ENCODE data around the gene NYNRIN.
"Not testable (repeated sequence)": the region's sequence is repeated elsewhere in the genome, so short reads cannot be mapped to it uniquely, and the experiment has no call there.

The NYNRIN gene

GRCh38 chr14:24370748-24371147 lies 28.1 kb upstream of the NYNRIN start:
- no peak for DNase-seq

DNA sequence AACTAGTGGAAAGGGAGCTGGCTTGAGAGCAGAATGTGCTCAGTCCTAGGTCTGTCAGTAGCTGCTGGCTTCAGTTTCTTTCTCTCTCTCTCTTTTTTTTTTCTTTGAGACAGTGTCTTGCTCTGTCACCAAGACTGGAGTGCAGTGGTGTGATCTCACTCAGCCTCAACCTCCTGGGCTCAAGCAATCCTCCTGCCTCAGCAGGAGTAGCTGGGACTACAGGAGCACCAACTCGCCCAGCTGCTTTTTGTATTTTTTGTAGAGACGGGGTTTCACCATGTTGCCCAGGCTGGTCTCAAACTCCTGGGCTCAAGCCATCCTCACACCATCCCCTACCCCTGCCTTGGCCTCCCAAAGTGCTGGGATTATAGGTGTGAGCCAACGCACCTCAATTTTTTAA lies 27.2 kb upstream of the NYNRIN start:
- not testable (repeated sequence) for DNase-seq

- peak; percentile 19 for DNase-seq
Observed at GRCh38 chr14:24372701-24373416, 25.9 kb upstream of the NYNRIN start.

DNA sequence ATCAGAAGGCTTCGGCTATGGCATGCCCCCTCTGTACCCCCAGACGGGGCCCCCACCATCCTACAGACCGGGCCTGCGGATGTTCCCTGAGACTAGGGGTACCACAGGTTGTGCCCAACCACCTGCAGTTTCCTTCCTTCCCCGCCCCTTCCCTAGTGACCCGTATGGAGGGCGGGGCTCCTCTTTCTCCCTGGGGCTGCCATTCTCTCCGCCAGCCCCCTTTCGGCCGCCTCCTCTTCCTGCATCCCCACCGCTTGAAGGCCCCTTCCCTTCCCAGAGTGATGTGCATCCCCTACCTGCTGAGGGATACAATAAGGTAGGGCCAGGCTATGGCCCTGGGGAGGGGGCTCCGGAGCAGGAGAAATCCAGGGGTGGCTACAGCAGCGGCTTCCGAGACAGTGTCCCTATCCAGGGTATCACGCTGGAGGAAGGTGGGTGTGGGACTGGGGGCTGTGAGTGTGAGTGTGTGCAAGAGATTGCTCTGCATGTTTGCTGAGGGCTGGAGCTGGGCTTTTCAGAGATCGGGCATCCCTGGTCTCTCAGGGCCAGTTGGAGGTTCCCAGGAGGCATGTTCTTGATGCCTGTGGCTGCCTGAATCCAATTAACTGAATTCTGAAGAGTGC lies 22.2 kb upstream of the NYNRIN start:
- DNase-seq, result no peak

DNA sequence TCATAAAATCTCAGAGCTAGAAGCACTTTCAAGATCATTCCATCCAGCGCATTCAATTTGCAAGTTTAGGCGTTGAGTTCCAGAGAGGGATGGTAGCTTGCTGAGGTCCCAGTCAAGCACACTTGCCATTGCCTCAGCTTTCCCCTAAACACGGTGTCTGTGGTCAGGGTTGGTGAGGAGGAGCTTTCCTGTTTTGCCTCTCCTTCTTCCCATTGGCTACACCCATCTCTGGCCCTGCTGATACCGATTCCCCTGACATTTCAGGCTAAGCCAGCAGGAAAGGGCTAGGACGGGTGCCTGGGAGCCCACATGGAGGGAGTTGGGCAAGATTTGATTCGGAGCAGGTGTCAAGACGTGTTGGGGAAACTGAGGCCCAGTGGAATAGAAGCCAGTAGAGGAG lies 21.7 kb upstream of the NYNRIN start:
- no peak for DNase-seq

GRCh38 chr14:24377657-24378056 lies 21.1 kb upstream of the NYNRIN start:
- DNase-seq, result no peak

DNA sequence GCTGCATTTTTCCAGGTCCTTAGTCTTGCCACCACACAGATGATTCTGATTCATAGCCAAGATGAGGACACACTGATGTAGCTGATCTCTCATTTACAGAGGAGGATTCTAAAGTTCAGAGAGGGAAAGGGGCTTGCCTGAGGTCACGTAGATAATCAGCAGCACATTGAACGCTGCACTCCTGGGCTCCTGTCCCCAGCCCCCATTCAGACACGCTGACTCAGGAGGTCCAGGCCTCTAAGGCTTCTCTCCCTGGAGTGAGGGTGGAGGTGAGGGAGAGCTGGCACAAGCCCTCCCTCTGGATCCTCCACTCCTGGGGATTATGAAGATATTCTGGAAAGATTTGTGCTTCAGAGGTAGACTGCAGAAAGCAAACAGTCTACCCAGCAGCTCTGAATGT lies 20.5 kb upstream of the NYNRIN start:
- DNase-seq, result no peak

- DNase-seq, result peak; percentile 2
Observed at GRCh38 chr14:24378981-24379906, 19.6 kb upstream of the NYNRIN start.

DNA sequence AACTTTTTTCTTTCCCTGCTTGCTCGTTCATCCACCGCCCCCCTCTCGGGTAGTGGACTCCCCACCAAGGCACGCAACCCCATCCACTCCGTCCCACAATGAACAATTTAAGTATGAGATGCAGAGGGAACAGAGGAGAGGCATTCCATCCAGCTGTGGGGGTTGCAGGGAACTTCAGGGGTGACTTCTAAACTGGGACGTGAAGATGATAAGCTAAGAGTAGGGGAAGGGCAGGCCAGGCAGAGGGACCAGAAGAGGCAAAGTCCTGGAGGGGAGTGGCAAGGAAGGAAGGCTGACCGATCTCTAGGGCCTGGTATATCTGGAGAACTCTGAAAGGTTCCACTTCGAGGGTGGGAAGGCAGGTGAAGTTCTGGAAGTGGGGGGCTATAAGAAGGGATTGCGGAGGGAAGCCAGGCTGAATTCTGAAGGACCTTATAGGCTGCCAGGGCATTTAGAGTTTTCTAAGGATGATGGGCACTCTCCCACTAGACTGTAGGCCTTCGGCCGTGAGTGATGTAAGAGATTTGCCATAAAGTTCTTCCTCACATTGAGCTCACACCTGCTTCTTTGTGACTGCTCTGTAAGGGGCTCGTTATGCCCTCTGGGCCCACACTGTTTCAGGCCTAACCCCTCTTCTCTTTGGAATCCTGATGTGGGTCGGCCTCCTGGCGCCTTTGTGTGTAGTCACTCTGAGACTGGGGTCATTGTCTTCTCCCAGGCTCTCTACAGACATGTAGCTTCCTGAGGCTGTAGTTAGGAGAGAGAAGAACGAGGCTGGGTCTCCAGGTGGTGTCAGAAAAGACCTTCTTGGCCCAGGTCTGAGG lies 18.7 kb upstream of the NYNRIN start:
- DNase-seq, result no peak

DNA sequence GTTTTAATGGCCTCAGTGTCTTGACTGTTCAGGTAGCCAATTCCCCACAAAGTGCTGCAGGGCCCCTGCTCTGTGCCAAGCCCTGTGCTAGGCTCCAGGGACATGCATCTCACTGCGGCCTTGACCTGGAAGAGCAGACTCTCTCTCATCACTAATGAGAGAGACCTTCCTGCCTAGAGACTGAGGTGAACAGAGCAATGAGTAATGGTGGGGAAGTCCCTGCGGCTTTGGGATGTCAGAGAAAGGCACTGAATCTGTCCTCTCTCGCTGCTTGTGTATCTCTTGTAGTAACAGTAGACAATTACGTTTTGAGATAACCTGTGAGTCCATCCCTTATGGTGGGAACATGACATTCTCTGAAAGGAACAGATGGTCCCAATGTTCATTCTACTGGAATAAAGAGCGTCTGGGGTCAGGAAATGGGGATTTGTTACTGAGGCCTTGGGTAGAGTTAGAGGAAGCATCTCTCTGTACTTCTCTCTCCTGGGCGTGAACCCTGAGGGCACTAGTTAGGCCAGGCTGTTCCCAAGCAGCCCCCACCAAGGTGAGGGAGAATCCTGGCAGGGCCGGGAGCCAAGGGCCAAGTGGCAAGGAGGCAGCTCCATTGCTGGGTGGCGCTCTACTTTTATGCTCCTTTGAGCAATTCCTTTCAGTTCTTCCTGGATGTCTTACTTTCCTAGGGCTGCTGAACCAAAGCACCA lies 17.3 kb upstream of the NYNRIN start:
- no peak for DNase-seq

DNA sequence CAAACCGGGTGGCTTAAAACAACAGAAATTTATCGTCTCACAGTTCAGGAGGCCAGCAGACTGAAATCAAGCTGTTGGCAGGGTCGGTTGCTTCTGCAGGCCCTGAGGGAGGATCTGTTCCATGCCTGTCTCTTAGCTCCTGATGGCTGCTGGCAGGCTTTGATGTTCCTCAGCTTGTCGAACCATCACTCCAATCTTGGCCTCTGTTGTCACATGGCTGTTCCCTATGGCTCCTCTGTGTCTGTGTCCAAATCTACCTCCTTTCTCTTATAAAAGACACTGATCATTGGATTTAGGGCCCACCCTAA lies 16.8 kb upstream of the NYNRIN start:
- DNase-seq, result no peak

DNA sequence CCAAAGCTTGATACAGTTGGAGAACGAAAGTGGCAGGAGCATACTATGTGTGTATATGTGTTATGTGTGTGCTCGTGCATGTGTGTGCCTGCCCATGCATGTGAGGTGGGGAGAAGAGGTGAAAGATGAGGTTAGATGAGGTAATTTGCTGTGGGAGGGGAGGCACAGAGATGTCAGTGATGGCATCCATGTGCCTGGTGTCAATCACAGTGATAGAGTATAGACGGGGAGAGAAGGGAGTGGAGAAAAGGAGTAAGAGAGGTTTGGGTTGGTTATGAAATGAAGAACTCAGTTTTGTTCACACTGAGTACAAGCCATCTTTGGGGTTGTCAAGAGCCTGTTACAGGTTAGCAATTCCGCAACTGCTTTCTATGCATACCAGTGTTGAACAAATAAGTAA lies 14.6 kb upstream of the NYNRIN start:
- DNase-seq, result no peak

DNA sequence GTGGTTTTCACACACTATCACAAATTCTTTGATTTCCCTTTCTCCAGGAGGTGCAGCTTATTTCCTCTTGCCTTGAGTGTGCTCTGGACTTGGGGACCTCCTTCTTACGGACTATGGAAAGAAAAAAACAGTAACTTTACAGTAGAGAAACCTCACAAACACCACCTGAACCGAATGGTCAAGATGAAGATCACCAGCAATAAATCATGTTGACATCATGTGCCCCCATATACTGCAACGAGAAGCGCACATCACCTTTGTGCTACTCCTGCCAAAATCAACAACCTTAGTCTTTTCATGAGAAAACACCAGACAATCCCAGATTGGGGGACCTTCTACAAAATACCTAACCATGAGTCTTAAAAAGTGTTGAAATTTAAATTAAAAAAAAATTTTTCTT lies 13.3 kb upstream of the NYNRIN start:
- DNase-seq, result no peak

GRCh38 chr14:24387009-24387345 lies 11.8 kb upstream of the NYNRIN start:
- no peak for DNase-seq

GRCh38 chr14:24387579-24387978 lies 11.2 kb upstream of the NYNRIN start:
- not testable (repeated sequence) for DNase-seq

GRCh38 chr14:24388474-24389179 lies 10.2 kb upstream of the NYNRIN start:
- no peak for DNase-seq

- DNase-seq, result no peak
Observed at GRCh38 chr14:24389226-24389848, 9.5 kb upstream of the NYNRIN start.

DNA sequence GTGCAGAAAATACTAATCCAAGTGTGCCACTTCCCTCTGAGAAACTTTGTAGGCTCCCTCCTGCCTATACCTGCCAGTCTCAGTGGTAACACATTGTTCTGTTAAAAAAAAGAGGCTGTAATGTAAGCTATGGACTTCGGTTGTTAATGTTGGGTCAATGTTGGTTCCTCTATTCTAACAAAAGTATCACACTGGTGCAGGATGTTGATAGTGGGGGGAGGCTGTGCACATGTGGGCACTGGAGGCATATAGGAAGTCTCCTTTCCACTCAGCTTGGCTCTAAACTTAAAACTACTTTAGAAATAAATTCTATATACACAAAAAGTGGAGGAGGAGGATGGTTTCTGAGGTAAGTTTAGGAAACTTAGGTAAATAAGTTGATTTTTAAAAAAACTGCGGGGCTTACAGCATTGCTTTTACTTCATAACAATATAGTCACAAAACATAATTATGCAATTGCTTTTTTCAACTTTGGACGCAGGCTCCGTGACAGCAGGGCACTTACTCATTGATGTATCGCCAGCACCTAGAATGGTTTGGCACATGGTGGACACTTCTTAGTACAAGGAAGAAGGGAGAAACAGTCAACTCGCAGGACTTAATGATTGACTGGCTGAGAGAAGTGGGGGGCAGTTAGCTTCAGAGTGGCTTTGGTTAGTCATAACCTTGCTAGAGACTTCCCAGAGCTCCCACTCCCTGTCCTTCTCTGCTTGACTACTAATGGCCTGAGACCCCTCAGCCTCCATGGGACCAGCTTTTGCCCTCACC lies 7.9 kb upstream of the NYNRIN start:
- DNase-seq, result no peak

- DNase-seq, result peak; percentile 34
Observed at GRCh38 chr14:24392325-24393091, 6.3 kb upstream of the NYNRIN start.

DNA sequence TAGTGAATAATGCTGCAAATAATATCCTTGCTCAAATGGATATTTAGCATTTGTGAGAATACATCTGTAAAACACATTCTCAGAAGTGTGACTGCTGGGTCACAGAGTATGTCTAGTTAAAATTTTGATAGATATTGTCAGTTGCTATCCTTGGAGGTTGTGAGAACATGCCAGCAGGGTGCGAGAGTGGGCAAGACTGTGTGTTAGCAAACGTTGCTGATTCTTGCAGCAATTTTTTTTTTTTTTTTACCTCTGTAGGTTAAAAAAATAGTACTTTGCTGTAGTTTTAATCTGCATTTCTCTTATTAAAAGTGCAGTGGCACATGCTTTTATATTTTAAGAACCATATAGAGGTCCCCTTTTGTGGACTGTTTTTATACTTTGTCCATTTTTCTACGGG lies 4.5 kb upstream of the NYNRIN start:
- DNase-seq, result no peak
